ENCODE data around the gene ZNF264. TPM values are rescaled to one million over a fixed set of nuclear protein-coding genes. Genes with fewer than 3 reads are reported as not detected.
"Not testable (repeated sequence)": the region's sequence is repeated elsewhere in the genome, so short reads cannot be mapped to it uniquely, and the experiment has no call there.

ZNF264 gene
- total and polyA plus RNA-seq, 4 donors = 5.7 to 46.0 (median 26.6) TPM

- Histone ChIP-seq H3K27me3 (ENCODE audit: control insufficient read depth in 3 of 3, insufficient read depth in 3 of 3, low read length in 2 of 3) (no peaks in the 10 kb centered on the region), H3K4me1 (ENCODE audit: control insufficient read depth in 5 of 5, insufficient read depth in 5 of 5, low read length in 5 of 5) (peaks cover 0 to 3% (median 0%) of the 10 kb centered on the region in 5 donors), H3K27ac (ENCODE audit: low read depth in 1 of 2, low read length in 1 of 2) (no peak overlapping the region), H3K9me3 (ENCODE audit: control insufficient read depth in 4 of 4, insufficient read depth in 3 of 4, low read length in 3 of 4) (peaks cover 0 to 39% (median 0%) of the 10 kb centered on the region in 4 donors), H3K36me3 (ENCODE audit: control insufficient read depth in 4 of 4, insufficient read depth in 4 of 4, low read length in 4 of 4) (peaks cover 28 to 55% (median 41%) of the 10 kb centered on the region in 4 donors), H3K9ac (ENCODE audit: insufficient read depth in 1 of 2, low read length in 2 of 2) (no peak overlapping the region), H3K4me3 (no peak overlapping the region)
- no peak for ATAC-seq (ENCODE audit: insufficient read depth, low FRiP score)
- TF ChIP-seq CTCF (IDR thresholded peaks at IDR 0.05; ENCODE audit: control extremely low read depth, extremely low read depth) = no peak
- no peak for DNase-seq
- 89 to 97% methylated on average over 6 of the region's 6 CpGs for WGBS, 2 donors
These were observed 57.3 kb downstream of the ZNF264 start for GRCh38 chr19:57248646-57249045.

GRCh38 chr19:57249329-57249728 lies 58.0 kb downstream of the ZNF264 start:
- ATAC-seq (ENCODE audit: insufficient read depth, low FRiP score) = no peak
- no peak overlapping the region for H3K27ac ChIP-seq (ENCODE audit: low read depth in 1 of 2, low read length in 1 of 2)
- no peaks in the 10 kb centered on the region for H3K27me3 ChIP-seq (ENCODE audit: control insufficient read depth in 3 of 3, insufficient read depth in 3 of 3, low read length in 2 of 3)
- peaks cover 0 to 44% (median 0%) of the 10 kb centered on the region in 4 donors for H3K9me3 ChIP-seq (ENCODE audit: control insufficient read depth in 4 of 4, insufficient read depth in 3 of 4, low read length in 3 of 4)
- H3K36me3 ChIP-seq (ENCODE audit: control insufficient read depth in 4 of 4, insufficient read depth in 4 of 4, low read length in 4 of 4) = peaks cover 28 to 58% (median 45%) of the 10 kb centered on the region in 4 donors
- H3K9ac ChIP-seq (ENCODE audit: insufficient read depth in 1 of 2, low read length in 2 of 2) = no peak overlapping the region
- no peak for TF ChIP-seq CTCF (IDR thresholded peaks at IDR 0.05; ENCODE audit: control extremely low read depth, extremely low read depth)
- WGBS, 2 donors = 59 to 88% methylated on average over 1 of the region's 1 CpG
- no peak overlapping the region for H3K4me3 ChIP-seq
- no peak for DNase-seq
- H3K4me1 ChIP-seq (ENCODE audit: control insufficient read depth in 5 of 5, insufficient read depth in 5 of 5, low read length in 5 of 5) = peaks cover 0 to 3% (median 0%) of the 10 kb centered on the region in 5 donors

GRCh38 chr19:57253767-57254166 lies 62.5 kb downstream of the ZNF264 start:
- not testable (repeated sequence) for H3K4me3 ChIP-seq; ATAC-seq (ENCODE audit: insufficient read depth, low FRiP score); H3K27ac ChIP-seq (ENCODE audit: low read depth in 1 of 2, low read length in 1 of 2); H3K27me3 ChIP-seq (ENCODE audit: control insufficient read depth in 3 of 3, insufficient read depth in 3 of 3, low read length in 2 of 3); H3K4me1 ChIP-seq (ENCODE audit: control insufficient read depth in 5 of 5, insufficient read depth in 5 of 5, low read length in 5 of 5); DNase-seq; H3K9ac ChIP-seq (ENCODE audit: insufficient read depth in 1 of 2, low read length in 2 of 2)
- 94 to 96% methylated on average over 11 of the region's 11 CpGs for WGBS, 2 donors
- H3K36me3 ChIP-seq (ENCODE audit: control insufficient read depth in 4 of 4, insufficient read depth in 4 of 4, low read length in 4 of 4) = peaks cover 12 to 35% (median 31%) of the 10 kb centered on the region in 4 donors
- H3K9me3 ChIP-seq (ENCODE audit: control insufficient read depth in 4 of 4, insufficient read depth in 3 of 4, low read length in 3 of 4) = peaks cover 0 to 26% (median 0%) of the 10 kb centered on the region in 4 donors

- no peak for TF ChIP-seq CTCF (IDR thresholded peaks at IDR 0.05; ENCODE audit: control extremely low read depth, extremely low read depth)
- H3K9me3 ChIP-seq (ENCODE audit: control insufficient read depth in 4 of 4, insufficient read depth in 3 of 4, low read length in 3 of 4) = peaks cover 0 to 5% (median 0%) of the 10 kb centered on the region in 4 donors
- H3K27me3 ChIP-seq (ENCODE audit: control insufficient read depth in 3 of 3, insufficient read depth in 3 of 3, low read length in 2 of 3) = no peaks in the 10 kb centered on the region
- no peak for DNase-seq
- no peak overlapping the region for H3K27ac ChIP-seq (ENCODE audit: low read depth in 1 of 2, low read length in 1 of 2)
- no peak overlapping the region for H3K9ac ChIP-seq (ENCODE audit: insufficient read depth in 1 of 2, low read length in 2 of 2)
- no peaks in the 10 kb centered on the region for H3K4me1 ChIP-seq (ENCODE audit: control insufficient read depth in 5 of 5, insufficient read depth in 5 of 5, low read length in 5 of 5)
- 92 to 97% methylated on average over 3 of the region's 3 CpGs for WGBS, 2 donors
- H3K36me3 ChIP-seq (ENCODE audit: control insufficient read depth in 4 of 4, insufficient read depth in 4 of 4, low read length in 4 of 4) = peaks cover 0 to 8% (median 6%) of the 10 kb centered on the region in 4 donors
- no peak overlapping the region for H3K4me3 ChIP-seq
- ATAC-seq (ENCODE audit: insufficient read depth, low FRiP score) = no peak
These were observed 70.7 kb downstream of the ZNF264 start for GRCh38 chr19:57262044-57262443.

All from lung (tissue), 12 donors.